DOHH2 (cell line): ENCODE results near the gene GPX4.

Experiments used
- H3F3A ChIP-seq: fragments of 200-600 bp; sonication (generic), shearing (Covaris generic); 2 replicates; pipeline ENCODE4 v1.6.0; 2016; ENCODE audit warnings: antibody characterized with exemption, mild to moderate bottlenecking; ENCODE audit not compliant: control insufficient read depth, insufficient read depth
- H3K27ac ChIP-seq: fragments of 200-600 bp; sonication (generic); 2 replicates; pipeline ENCODE4 v1.5.1; 2014; ENCODE audit warnings: low read depth, mild to moderate bottlenecking, low read length, moderate library complexity
- H3K27me3 ChIP-seq: fragments of 200-600 bp; sonication (generic); 2 replicates; pipeline ENCODE4 v1.6.1; 2014; ENCODE audit warnings: mild to moderate bottlenecking, low read length, mixed read lengths; ENCODE audit not compliant: control insufficient read depth
- H3K36me3 ChIP-seq: fragments of 200-600 bp; sonication (generic); 2 replicates; pipeline ENCODE4 v1.6.1; 2014; ENCODE audit warnings: mild to moderate bottlenecking, low read length, moderate library complexity, mixed read lengths; ENCODE audit not compliant: control insufficient read depth
- H3K4me1 ChIP-seq: fragments of 200-600 bp; sonication (generic); 2 replicates; pipeline ENCODE4 v1.6.1; 2014; ENCODE audit warnings: mild to moderate bottlenecking, low read length, mixed read lengths; ENCODE audit not compliant: control insufficient read depth
- H3K4me2 ChIP-seq: fragments of 200-600 bp; sonication (generic); 2 replicates; pipeline ENCODE4 v1.6.0; 2014; ENCODE audit warnings: mild to moderate bottlenecking, low read length, moderate library complexity
- H3K4me3 ChIP-seq: fragments of 200-600 bp; sonication (generic); 2 replicates; pipeline ENCODE4 v1.5.1; 2014; ENCODE audit warnings: mild to moderate bottlenecking, low read length, mixed read lengths
- H3K79me2 ChIP-seq: fragments of 200-600 bp; sonication (generic); 2 replicates; pipeline ENCODE4 v1.6.1; 2014; ENCODE audit warnings: mild to moderate bottlenecking, low read length, mixed read lengths; ENCODE audit not compliant: control insufficient read depth
- H3K9me2 ChIP-seq: fragments of 200-600 bp; sonication (generic); replicated peaks from 2 replicates; pipeline ENCODE4 v1.6.1; 2014; ENCODE audit warnings: mild to moderate bottlenecking, low read length, mixed read lengths; ENCODE audit not compliant: control insufficient read depth
- H3K9me3 ChIP-seq: fragments of 200-600 bp; sonication (generic); 2 replicates; pipeline ENCODE4 v1.6.1; 2014; ENCODE audit warnings: antibody characterized with exemption, low read length, mixed read lengths; ENCODE audit not compliant: control insufficient read depth, insufficient read depth
- H4K20me1 ChIP-seq: fragments of 200-600 bp; sonication (generic); 2 replicates; pipeline ENCODE4 v1.6.0; 2014; ENCODE audit warnings: low read depth, mild to moderate bottlenecking, antibody characterized with exemption, low read length, moderate library complexity; ENCODE audit not compliant: control insufficient read depth, insufficient read depth
- EZH2phosphoT487 ChIP-seq: fragments of 200-600 bp; sonication (generic); IDR thresholded peaks from 2 replicates; pipeline ENCODE4 v1.6.1; 2017; ENCODE audit warnings: borderline replicate concordance, mild to moderate bottlenecking, antibody characterized with exemption, low read length, moderate library complexity, mixed read lengths
- TF ChIP-seq, protein P1 (sequence below): fragments of 200-600 bp; sonication (generic); IDR thresholded peaks from one replicate; pipeline ENCODE4 v1.5.1; 2014; ENCODE audit warnings: antibody characterized with exemption, mild to moderate bottlenecking, low read depth, low read length; ENCODE audit not compliant: poor library complexity, severe bottlenecking

GPX4 gene

GRCh38 chr19:1082928-1083816 is 20.6 kb upstream of the GPX4 start:
- no peaks in the 10 kb centered on the region for H3K27me3 ChIP-seq
- no peaks in the 10 kb centered on the region for H3K9me2 ChIP-seq
- peaks cover 6% of the 10 kb centered on the region; the same call in 1 of the 2 replicates for H3K79me2 ChIP-seq
- peaks cover 84% of the 10 kb centered on the region for H3K36me3 ChIP-seq
- H3K4me3 ChIP-seq: no peak overlapping the region
- H3F3A ChIP-seq: peaks cover 9% of the 10 kb centered on the region
- H3K4me2 ChIP-seq: no peak overlapping the region
- H3K27ac ChIP-seq: no peak overlapping the region
- H3K4me1 ChIP-seq: peaks cover 29% of the 10 kb centered on the region
- no peaks in the 10 kb centered on the region for H3K9me3 ChIP-seq
- peaks cover 4% of the 10 kb centered on the region; the same call in 1 of the 2 replicates for H4K20me1 ChIP-seq
- TF ChIP-seq, protein P1, sequence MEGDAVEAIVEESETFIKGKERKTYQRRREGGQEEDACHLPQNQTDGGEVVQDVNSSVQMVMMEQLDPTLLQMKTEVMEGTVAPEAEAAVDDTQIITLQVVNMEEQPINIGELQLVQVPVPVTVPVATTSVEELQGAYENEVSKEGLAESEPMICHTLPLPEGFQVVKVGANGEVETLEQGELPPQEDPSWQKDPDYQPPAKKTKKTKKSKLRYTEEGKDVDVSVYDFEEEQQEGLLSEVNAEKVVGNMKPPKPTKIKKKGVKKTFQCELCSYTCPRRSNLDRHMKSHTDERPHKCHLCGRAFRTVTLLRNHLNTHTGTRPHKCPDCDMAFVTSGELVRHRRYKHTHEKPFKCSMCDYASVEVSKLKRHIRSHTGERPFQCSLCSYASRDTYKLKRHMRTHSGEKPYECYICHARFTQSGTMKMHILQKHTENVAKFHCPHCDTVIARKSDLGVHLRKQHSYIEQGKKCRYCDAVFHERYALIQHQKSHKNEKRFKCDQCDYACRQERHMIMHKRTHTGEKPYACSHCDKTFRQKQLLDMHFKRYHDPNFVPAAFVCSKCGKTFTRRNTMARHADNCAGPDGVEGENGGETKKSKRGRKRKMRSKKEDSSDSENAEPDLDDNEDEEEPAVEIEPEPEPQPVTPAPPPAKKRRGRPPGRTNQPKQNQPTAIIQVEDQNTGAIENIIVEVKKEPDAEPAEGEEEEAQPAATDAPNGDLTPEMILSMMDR: no peak
- no peak for TF ChIP-seq EZH2phosphoT487

DNA sequence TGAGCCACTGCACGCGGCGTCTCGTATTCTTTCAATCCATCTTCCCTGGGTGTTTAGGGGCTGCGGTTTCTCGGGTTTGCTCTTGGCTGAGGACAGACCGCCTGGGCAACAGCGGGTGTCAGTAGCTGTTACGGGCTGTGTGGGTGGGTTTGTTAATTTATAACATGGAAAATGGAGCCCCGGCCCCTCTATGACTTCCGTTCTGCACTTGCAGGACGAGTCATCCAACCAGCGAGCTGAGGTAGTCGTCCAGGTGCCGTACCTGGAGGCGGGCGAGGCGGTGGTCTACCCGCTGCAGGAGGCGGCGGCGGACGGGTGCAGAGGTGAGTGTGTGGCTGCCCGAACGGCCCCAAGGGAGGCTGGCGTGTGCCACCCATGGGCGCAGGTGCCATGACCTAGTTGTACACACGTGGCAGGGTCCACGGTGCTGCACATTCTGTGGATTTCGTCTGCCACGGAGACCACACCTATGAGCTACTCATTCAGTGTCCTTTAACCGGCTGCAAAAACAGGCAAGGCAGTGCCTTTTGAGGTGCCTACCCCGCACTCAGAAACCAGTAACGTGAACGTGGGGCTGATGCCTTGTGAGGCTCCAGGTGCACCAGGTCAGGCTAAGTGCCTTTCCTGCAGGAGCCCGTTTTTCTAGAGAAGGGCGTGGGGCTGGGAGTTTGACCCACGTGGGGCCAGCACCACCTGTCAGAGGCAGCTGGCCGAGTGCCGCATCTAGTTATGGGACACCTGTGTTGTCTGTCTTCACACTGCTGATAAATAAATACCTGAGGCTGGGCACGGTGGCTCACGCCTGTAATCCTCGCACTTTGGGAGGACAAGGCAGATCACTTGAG is 19.5 kb upstream of the GPX4 start:
- Histone ChIP-seq H3K4me1 (peaks cover 38% of the 10 kb centered on the region), H3K4me2 (no peak overlapping the region), H3K9me2 (no peaks in the 10 kb centered on the region), H3K79me2 (peaks cover 6% of the 10 kb centered on the region; the same call in 1 of the 2 replicates), H4K20me1 (peaks cover 4% of the 10 kb centered on the region; the same call in 1 of the 2 replicates), H3K4me3 (no peak overlapping the region), H3K36me3 (peaks cover 93% of the 10 kb centered on the region), H3K27me3 (no peaks in the 10 kb centered on the region), H3F3A (peaks cover 13% of the 10 kb centered on the region), H3K9me3 (no peaks in the 10 kb centered on the region), H3K27ac (no peak overlapping the region)
- no peak for TF ChIP-seq EZH2phosphoT487
- TF ChIP-seq, protein P1: no peak

- Histone ChIP-seq H3K79me2 (peaks cover 6% of the 10 kb centered on the region; the same call in 1 of the 2 replicates), H3K4me2 (no peak overlapping the region), H3K9me2 (no peaks in the 10 kb centered on the region), H3K4me1 (peaks cover 44% of the 10 kb centered on the region), H3K9me3 (no peaks in the 10 kb centered on the region), H3K4me3 (no peak overlapping the region), H3K27me3 (no peaks in the 10 kb centered on the region), H3F3A (peaks cover 13% of the 10 kb centered on the region), H4K20me1 (peaks cover 4% of the 10 kb centered on the region; the same call in 1 of the 2 replicates), H3K36me3 (peaks cover 90% of the 10 kb centered on the region), H3K27ac (no peak overlapping the region)
- TF ChIP-seq, protein P1: no peak
- no peak for TF ChIP-seq EZH2phosphoT487
Observed at GRCh38 chr19:1085053-1085658, 18.6 kb upstream of the GPX4 start.
